TTC549 (cell line): ENCODE results near the gene DDX28.
"Not testable (repeated sequence)": the region's sequence is repeated elsewhere in the genome, so short reads cannot be mapped to it uniquely, and the experiment has no call there.

ENCODE experiments used
- FAIRE-seq: peaks from 2 replicates; lab custom pipeline; 2012; peaks lifted over from hg19 to GRCh38; lab: Jason Lieb, UNC

DDX28 gene

GRCh38 chr16:68037841-68038597, 15.0 kb upstream of the DDX28 start:
- FAIRE-seq, result no peak

GRCh38 chr16:68035227-68035626, 12.2 kb upstream of the DDX28 start:
- no peak for FAIRE-seq

GRCh38 chr16:68033101-68033500, 10.1 kb upstream of the DDX28 start:
- no peak for FAIRE-seq

- no peak for FAIRE-seq
Measured at GRCh38 chr16:68031951-68032350, 8.9 kb upstream of the DDX28 start.

- not testable (repeated sequence) for FAIRE-seq
Measured at GRCh38 chr16:68030108-68030507, 7.1 kb upstream of the DDX28 start.

- FAIRE-seq, result no peak
Measured at GRCh38 chr16:68028996-68029395, 6.0 kb upstream of the DDX28 start.

GRCh38 chr16:68022278-68022727, 729 bp downstream of the DDX28 start:
- no peak for FAIRE-seq

- no peak for FAIRE-seq
Measured at GRCh38 chr16:68021490-68021889, 1.5 kb downstream of the DDX28 start.

- FAIRE-seq, result no peak
Measured at GRCh38 chr16:68019167-68019680, 3.8 kb downstream of the DDX28 start.

- no peak for FAIRE-seq
Measured at GRCh38 chr16:68015681-68016080, 7.4 kb downstream of the DDX28 start, which contains the start of gene DPEP2NB. Gene DPEP2NB, minus strand, starts transcription at chr16:68015911. Its CDS starts 141 bp downstream, at chr16:68015770.

- no peak for FAIRE-seq
Measured at GRCh38 chr16:68013440-68013839, 9.6 kb downstream of the DDX28 start.

GRCh38 chr16:68009872-68010271, 13.2 kb downstream of the DDX28 start:
- not testable (repeated sequence) for FAIRE-seq

GRCh38 chr16:68009157-68009735, 13.8 kb downstream of the DDX28 start:
- FAIRE-seq, result no peak

- FAIRE-seq, result no peak
Measured at GRCh38 chr16:68005786-68006286, 17.2 kb downstream of the DDX28 start.

GRCh38 chr16:68005211-68005610, 17.8 kb downstream of the DDX28 start:
- no peak for FAIRE-seq

- FAIRE-seq, result no peak
Measured at GRCh38 chr16:68003031-68003430, 20.0 kb downstream of the DDX28 start.

- no peak for FAIRE-seq
Measured at GRCh38 chr16:68000450-68000849, 22.6 kb downstream of the DDX28 start.

- FAIRE-seq, result no peak
Measured at GRCh38 chr16:67999985-68000384, 23.0 kb downstream of the DDX28 start.

GRCh38 chr16:67998779-67999688, 24.0 kb downstream of the DDX28 start, which contains the start of gene DPEP2:
Gene DPEP2, minus strand, starts transcription at chr16:67999484. Its CDS starts 6,272 bp downstream, at chr16:67993212.
- FAIRE-seq, result not testable (repeated sequence)

- not testable (repeated sequence) for FAIRE-seq
Measured at GRCh38 chr16:67998231-67998778, 24.7 kb downstream of the DDX28 start.

- no peak for FAIRE-seq
Measured at GRCh38 chr16:67996666-67997065, 26.4 kb downstream of the DDX28 start.

- no peak for FAIRE-seq
Measured at GRCh38 chr16:67995423-67995822, 27.6 kb downstream of the DDX28 start.
